Motor neuron (in vitro differentiated cells): Measurements from ENCODE around the gene MTA1. TPM values are rescaled to one million over a fixed set of nuclear protein-coding genes. Genes with fewer than 3 reads are reported as not detected.
A peak's percentile ranks its signal among the peaks of the same experiment; 100 is the strongest.

ENCODE experiments used
- ATAC-seq, 8 experiments: fragments of 200-7000 bp; cut with Tn5 transposase; replicated peaks in 6 of 8; 2 replicates each; pipeline ENCODE4 v1.8.0; 2021; ENCODE audit warnings: mild to moderate bottlenecking in 8 of 8, moderate library complexity in 8 of 8
- H3K27ac ChIP-seq, 2 donors: fragments of 250-450 bp; sonication (Bioruptor Pico); 2 replicates each; pipeline ENCODE4 v1.9.0; 2021; ENCODE audit warnings: antibody characterized with exemption in 2 of 2, mild to moderate bottlenecking in 2 of 2, moderate library complexity in 1 of 2
- H3K4me1 ChIP-seq, 2 donors: fragments of 250-450 bp; sonication (Bioruptor Pico); replicated peaks in 1 of 2; 2 replicates each; pipeline ENCODE4 v1.6.1; 2021; ENCODE audit warnings: antibody characterized with exemption in 2 of 2, mild to moderate bottlenecking in 2 of 2, moderate library complexity in 1 of 2
- H3K4me3 ChIP-seq, 5 donors: fragments of 250-450 bp; sonication (Bioruptor Pico); 2 replicates each; pipeline ENCODE4 v1.9.0; 2021; ENCODE audit warnings: antibody characterized with exemption in 5 of 5, mild to moderate bottlenecking in 5 of 5, moderate library complexity in 4 of 5
- WGBS, 10 experiments: fragments of 450-650 bp; shearing (Covaris generic); methylation state at CpG; one replicate each; pipeline ENCODE4 v1.0.0; 2022; 5-methylcytosine and 5-hydroxymethylcytosine counted together
- in situ Hi-C, 9 experiments: fragments of 400-800 bp; cut with MboI; loops; one replicate each; pipeline ENCODE4 v1.15.0; 2021; ENCODE audit warnings: low sequenced_read_pairs in 9 of 9, low pct_unique_long_range_greater_than_20kb in 2 of 9; ENCODE audit not compliant: unreplicated experiment in 9 of 9
- total RNA-seq, 8 experiments: library from RNA; unstranded; fragments of 300-600 nt; gene quantifications; 2 replicates each; pipeline versions ENCODE4 v1.2.3 to v1.2.4, GENCODE V29; 2022

The MTA1 gene
- total RNA-seq, 8 experiments from 2014 or later: 27.1 to 101 (median 52.4) TPM

- H3K27ac ChIP-seq: no peak overlapping the region
Observed at GRCh38 chr14:105465209-105466031, 45.8 kb downstream of the MTA1 start.

GRCh38 chr14:105466531-105467248, 47.1 kb downstream of the MTA1 start:
- H3K27ac ChIP-seq: no peak overlapping the region
- ATAC-seq: no peak
- peaks cover 13 to 15% of the 10 kb centered on the region in 2 donors for H3K4me1 ChIP-seq
- 80 to 100% (median 97%) methylated on average over 1 to 7 of the region's 53 CpGs; no CpG with 5 or more reads in 7 of the 10 experiments for WGBS, 10 experiments
- in situ Hi-C loops: no loop called here
- no peak overlapping the region for H3K4me3 ChIP-seq

More at GRCh38 chr14:105465209-105466031, 45.8 kb downstream of the MTA1 start:
- in situ Hi-C loops: no loop called here
- 47 to 81% (median 71%) methylated on average over 2 to 7 of the region's 20 CpGs; no CpG with 5 or more reads in 6 of the 10 experiments for WGBS, 10 experiments
- Histone ChIP-seq H3K4me1 (peaks cover under 1 to 2% of the 10 kb centered on the region in 2 donors), H3K4me3 (no peak overlapping the region)
- no peak for ATAC-seq

- 67 to 93% (median 80%) methylated on average over 1 to 6 of the region's 20 CpGs; no CpG with 5 or more reads in 3 of the 10 experiments for WGBS, 10 experiments
Observed at GRCh38 chr14:105467249-105467941, 47.8 kb downstream of the MTA1 start.

DNA sequence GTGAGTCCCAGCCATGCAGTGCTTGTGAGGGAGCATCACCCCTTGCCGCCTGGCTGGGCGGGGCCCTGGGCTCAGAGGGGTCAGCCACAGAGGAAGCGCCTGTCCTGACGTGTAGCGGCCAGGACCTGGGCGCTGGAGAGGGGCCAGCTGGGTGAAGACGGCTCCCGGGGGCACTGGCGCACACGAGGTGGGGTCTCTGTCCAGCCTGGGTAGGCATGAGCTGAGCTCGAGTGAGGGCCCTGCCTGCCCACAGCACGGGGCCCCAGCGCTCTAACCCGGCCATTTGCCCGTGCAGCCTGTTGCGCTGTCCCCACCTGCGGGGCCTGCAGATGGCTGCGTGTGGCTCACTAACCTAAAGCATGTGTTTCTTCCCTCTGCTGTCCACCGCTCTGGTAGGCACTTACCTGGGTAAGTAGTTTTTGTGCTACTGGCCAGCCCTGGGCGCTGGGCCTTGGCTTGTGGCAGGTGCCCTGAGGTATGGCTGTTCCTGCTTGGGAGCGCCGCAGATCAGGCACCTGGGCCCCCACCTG, 48.4 kb downstream of the MTA1 start:
- ATAC-seq: no peak
- H3K27ac ChIP-seq: no peak overlapping the region
- in situ Hi-C loops: no loop called here
- no peak overlapping the region for H3K4me3 ChIP-seq
- H3K4me1 ChIP-seq: peaks cover 22 to 28% of the 10 kb centered on the region in 2 donors
- WGBS, 10 experiments: 87 to 100% (median 100%) methylated on average over 1 to 3 of the region's 22 CpGs; no CpG with 5 or more reads in 7 of the 10 experiments

More at GRCh38 chr14:105467249-105467941, 47.8 kb downstream of the MTA1 start:
- peaks cover 21 to 22% of the 10 kb centered on the region in 2 donors for H3K4me1 ChIP-seq
- no peak overlapping the region for H3K4me3 ChIP-seq
- no peak for ATAC-seq
- no peak overlapping the region for H3K27ac ChIP-seq
- in situ Hi-C loops: no loop called here

GRCh38 chr14:105468621-105469241, 49.1 kb downstream of the MTA1 start:
- no peak overlapping the region for H3K27ac ChIP-seq
- peaks cover 29 to 35% of the 10 kb centered on the region in 2 donors for H3K4me1 ChIP-seq
- H3K4me3 ChIP-seq: no peak overlapping the region
- no peak for ATAC-seq
- WGBS, 10 experiments: 95 to 100% methylated on average over 1 to 4 of the region's 19 CpGs; no CpG with 5 or more reads in 8 of the 10 experiments
- in situ Hi-C loops: no loop called here

DNA sequence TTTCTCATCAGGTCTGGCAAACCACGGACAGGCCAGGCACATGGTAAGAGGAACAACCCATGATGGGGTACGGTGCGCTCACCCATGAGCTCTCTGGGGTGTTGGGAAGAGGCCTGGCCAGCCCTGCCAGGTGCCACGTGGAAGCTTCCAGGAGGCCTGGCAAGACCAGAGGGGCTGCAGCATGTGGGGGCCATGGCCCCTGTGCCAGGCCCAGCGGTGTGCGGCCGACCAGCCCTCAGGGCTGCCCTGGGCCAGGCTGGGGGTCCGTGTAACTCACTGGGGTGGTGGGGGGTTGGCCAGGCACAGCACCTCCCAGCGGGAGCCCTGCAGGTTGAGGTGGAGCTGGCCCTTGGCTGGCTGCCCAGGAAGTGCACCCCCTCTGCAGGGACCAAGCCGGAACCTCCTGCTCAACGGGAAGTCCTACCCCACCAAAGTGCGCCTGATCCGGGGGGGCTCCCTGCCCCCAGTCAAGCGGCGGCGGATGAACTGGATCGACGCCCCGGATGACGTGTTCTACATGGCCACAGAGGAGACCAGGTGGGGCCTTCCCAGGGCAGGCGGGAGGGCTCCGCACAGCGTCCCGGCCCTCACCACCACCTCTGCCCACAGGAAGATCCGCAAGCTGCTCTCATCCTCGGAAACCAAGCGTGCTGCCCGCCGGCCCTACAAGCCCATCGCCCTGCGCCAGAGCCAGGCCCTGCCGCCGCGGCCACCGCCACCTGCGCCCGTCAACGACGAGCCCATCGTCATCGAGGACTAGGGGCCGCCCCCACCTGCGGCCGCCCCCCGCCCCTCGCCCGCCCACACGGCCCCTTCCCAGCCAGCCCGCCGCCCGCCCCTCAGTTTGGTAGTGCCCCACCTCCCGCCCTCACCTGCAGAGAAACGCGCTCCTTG, 50.1 kb downstream of the MTA1 start:
- Histone ChIP-seq H3K4me1 (peaks cover 30 to 38% of the 10 kb centered on the region in 2 donors), H3K4me3 (no peak overlapping the region), H3K27ac (no peak overlapping the region)
- in situ Hi-C loops: no loop called here
- no peak for ATAC-seq
- 96 to 100% (median 98%) methylated on average over 2 to 12 of the region's 54 CpGs; no CpG with 5 or more reads in 7 of the 10 experiments for WGBS, 10 experiments

DNA sequence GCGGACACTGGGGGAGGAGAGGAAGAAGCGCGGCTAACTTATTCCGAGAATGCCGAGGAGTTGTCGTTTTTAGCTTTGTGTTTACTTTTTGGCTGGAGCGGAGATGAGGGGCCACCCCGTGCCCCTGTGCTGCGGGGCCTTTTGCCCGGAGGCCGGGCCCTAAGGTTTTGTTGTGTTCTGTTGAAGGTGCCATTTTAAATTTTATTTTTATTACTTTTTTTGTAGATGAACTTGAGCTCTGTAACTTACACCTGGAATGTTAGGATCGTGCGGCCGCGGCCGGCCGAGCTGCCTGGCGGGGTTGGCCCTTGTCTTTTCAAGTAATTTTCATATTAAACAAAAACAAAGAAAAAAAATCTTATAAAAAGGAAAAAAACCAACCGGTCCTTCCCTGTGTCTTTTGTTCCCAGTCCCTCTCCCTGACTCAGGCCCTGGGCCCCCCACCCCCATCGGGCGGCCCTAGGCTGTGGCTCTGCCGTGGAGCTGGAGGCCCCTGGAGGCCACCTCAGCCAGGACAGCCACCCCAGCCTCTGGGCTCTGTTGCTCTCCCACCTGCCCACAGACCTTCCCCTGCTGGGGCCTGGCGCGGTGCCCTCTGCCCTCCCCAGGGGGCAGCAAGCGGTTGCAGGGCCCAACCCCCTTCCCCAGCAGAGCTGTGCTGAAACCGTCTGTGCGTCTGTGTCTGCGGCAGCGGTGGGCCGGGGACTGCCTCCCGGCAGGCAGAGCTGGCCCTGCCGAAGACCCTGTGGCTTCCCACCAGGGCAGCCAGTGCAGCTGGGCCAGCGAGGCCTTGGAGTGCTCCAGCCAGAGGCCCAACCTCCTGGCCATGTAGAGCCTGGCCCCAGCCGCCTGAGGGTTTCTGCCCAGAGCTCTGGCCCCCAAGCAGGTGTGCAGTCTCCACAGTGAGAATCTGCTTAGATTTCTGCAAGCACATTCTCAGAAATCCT, 51.0 kb downstream of the MTA1 start:
- ATAC-seq: peak in 3 of 8 experiments; percentile 1 to 10 (median 1)
- Histone ChIP-seq H3K27ac (peak overlapping the region; percentile 43 to 82), H3K4me3 (no peak overlapping the region), H3K4me1 (peaks cover 32 to 38% of the 10 kb centered on the region in 2 donors)
- WGBS, 10 experiments: 50 to 98% (median 89%) methylated on average over 1 to 17 of the region's 34 CpGs; no CpG with 5 or more reads in 1 of the 10 experiments
- in situ Hi-C loops: no loop called here

- Histone ChIP-seq H3K4me1 (peaks cover 39 to 45% of the 10 kb centered on the region in 2 donors), H3K4me3 (no peak overlapping the region), H3K27ac (peak overlapping the region; percentile 43 to 82)
- WGBS, 10 experiments: no CpG with 5 or more reads among the region's 19 CpGs
- peak in 5 of 8 experiments; percentile 5 to 31 (median 20) for ATAC-seq
- in situ Hi-C loops: no loop called here
Observed at GRCh38 chr14:105471297-105471821, 51.7 kb downstream of the MTA1 start.

DNA sequence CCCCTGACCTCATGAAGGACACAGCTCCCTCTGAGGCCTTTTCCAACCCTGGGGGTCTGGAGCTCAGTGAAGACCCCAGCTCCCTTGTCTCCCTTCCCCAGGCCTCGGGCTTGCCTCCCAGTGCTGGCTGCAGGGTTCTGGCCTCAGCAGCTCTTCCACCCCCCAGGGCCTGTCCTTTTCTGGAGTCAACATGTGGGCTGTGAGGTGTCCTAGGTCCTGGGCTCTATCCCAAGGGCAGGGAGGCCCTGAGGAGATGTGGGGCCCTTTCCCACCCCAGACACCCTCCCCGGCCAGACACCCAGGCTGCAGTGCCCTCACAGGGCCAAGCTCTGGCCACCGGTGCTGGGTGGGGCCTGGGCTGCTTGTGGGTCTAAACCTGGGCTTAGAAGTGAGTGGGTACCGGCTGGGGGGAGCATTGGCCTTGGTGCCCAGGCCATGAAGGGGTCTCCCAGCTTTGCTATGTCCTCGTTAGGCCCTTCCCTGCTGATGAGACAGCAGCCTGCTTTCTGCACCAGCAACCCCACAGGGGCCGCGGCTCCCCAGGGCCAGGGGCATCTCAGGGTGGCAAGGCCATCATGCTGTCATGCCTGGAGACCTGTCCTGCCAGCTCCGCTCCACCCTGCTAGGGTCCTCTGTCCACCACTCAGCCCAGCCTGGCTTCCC, 52.3 kb downstream of the MTA1 start:
- Histone ChIP-seq H3K4me3 (no peak overlapping the region), H3K4me1 (peaks cover 45 to 51% of the 10 kb centered on the region in 2 donors), H3K27ac (peak overlapping the region in 1 of 2 donors; percentile 82)
- WGBS, 10 experiments: 100% methylated on average over 1 of the region's 8 CpGs; no CpG with 5 or more reads in 9 of the 10 experiments
- ATAC-seq: no peak
- in situ Hi-C loops: no loop called here

GRCh38 chr14:105472486-105472991, 52.9 kb downstream of the MTA1 start:
- H3K4me1 ChIP-seq: peaks cover 49 to 55% of the 10 kb centered on the region in 2 donors
- WGBS, 10 experiments: 10 to 100% (median 100%) methylated on average over 1 to 2 of the region's 12 CpGs; no CpG with 5 or more reads in 6 of the 10 experiments

More at GRCh38 chr14:105472486-105472991, 52.9 kb downstream of the MTA1 start:
- in situ Hi-C loops: no loop called here
- Histone ChIP-seq H3K27ac (no peak overlapping the region), H3K4me3 (no peak overlapping the region)
- ATAC-seq: no peak
